GM21737 (cell line): Measurements from ENCODE around the gene PLCD1.
"Not testable (repeated sequence)": the region's sequence is repeated elsewhere in the genome, so short reads cannot be mapped to it uniquely, and the experiment has no call there.

Experiments used
- ATAC-seq: cut with Tn5 transposase; IDR thresholded peaks from one replicate; pipeline ENCODE4 v1.9.1; 2021; ENCODE audit warnings: mild to moderate bottlenecking, moderate library complexity; ENCODE audit not compliant: unreplicated experiment

The PLCD1 gene

DNA sequence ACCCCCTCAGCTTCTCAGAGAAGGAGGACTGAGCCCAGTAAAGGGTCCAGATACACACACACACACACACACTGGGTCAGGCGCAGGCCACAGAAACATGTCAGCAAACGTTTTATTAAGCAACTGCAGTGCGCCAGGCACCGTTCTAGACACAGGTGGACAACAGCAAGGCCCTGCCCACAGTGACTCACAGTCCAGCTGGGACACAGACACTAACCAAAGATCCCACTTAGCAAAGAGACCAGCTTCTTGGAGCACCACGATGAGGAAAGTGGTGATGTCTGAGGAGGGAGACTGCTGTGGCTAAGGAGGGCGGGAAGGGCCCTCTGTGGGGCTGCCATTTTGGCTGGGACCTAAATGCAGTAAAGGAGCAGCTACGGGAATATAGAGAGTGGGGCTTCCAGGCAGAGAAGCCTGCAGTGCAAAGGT is 41.7 kb downstream of the PLCD1 start:
- no peak for ATAC-seq

DNA sequence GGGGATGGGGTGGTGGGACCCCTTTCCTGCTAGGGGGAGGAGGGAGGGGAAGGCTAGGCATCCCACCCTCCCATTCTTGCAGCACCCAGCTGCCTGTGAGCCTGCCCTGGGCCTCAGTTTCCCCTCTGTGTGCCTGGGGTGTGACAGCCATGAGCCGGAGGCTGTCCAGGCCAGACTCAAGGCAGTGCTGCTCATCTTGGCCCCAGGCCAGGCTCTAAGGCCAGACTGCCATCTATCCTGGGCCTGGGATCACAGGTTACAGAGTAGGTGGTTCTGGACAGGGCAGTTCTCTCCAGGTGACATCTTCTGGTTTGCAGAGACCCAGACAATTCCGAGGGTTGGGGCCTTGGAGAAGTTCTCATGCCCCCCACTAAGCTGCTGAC is 42.1 kb downstream of the PLCD1 start:
- ATAC-seq, result no peak

DNA sequence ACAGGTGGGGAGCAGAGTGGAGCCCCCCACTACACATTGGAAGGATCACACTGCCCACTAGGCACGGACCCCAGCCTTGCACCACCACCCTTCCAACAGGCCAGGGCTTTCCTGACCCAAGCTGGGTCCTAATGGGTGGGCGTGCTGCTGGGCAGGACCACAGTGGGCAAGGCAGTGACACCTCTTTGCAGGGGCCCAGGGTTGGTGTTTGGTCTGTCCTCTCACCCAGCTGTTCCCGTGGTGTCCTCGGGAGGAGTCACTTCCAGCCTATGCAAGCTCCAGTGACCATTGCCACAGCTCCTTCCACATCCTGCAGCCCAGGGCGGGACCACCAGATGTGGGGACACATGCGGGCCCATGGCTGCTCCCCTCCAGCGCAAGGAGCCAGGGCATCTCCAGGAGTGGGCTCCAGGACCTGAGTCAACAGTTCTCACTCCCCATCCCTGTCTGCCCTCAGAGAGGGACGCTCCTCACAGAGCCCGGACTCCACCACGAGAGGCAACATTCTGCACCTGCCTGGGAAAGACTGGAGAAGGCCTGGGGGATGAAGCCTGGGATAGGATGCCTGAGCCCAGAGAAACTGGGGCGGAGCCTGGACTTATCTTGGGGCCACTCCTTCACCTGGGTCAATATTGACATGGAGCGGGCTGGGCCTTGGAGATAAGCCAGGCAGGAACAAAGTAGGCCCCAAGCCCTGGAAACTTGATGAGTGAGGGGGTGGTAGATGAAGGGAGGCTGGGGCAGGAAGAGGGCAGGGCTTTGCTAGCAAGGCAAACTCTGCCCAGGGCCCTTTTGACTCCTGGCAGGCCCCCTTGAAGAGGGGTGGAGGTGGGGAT is 42.7 kb downstream of the PLCD1 start:
- no peak for ATAC-seq

DNA sequence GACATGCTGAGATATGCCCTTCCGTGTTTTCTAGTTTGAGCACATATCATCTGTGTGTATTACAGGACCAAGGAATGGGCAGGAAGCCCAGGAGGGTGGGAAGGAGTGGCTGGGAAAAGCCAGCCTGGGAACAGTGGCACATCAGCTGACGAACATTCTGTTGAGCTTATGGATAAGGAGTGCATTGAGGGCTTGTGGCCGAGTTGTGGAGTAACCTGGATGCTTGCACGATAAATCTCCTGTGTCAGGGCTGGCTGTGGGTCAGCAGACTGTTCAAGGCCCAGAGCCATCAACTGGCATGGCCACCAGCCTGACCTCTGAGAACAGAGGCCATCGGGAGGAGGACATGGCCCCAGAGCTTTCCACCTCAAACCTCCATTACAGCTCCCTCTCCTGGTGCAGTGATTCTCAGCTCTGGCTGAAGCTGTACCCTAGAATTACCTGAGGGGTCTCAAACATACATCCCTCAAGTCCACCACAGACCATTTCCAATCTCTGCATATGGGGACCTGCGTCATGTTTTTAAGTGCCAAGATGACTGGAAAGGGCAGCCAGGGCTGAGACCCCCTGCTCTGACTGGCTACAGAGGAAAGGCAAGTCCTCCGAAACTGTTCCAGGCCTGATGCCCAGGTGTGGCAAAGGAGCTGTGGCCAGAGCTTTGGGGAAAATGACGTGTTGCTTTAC is 43.7 kb downstream of the PLCD1 start:
- no peak for ATAC-seq

DNA sequence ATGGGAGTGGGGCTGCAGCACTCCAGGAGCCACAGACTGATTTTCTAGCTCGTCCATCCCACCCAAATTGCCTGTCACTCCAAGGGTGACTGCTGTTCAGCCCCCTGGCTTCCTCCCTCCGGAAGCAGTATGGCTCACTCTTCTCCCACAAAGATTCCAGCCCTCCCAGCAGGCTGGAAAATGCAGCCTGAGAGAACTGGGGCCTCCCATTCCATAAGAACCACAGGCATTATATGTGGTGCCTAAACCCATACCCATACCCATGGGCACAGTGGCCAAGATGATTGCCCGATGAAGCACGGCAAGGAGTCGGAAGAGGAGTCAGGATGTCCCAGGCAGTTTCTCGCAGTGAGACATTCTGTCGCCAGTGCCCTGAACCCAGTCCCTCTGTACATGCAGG is 44.8 kb downstream of the PLCD1 start:
- ATAC-seq, result no peak

DNA sequence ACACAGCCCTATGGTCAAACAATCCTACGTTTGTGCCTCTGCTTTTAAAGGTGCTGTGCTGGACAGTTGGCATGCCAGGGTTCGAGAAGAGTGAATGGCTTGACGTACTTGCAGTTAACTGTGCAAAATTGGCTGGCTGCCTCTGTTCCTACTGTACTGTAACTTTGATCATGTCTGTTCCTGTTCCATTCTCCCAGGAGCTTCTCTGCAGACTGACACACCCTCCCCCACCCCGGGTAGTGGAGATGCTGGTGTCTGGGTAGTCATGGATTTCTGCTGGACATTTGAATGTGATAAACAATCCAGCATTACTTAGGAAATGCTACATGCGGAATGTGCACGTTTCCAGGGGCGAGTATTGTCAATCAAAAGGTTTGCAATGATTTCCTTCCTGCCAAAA is 45.4 kb downstream of the PLCD1 start:
- ATAC-seq, result no peak

DNA sequence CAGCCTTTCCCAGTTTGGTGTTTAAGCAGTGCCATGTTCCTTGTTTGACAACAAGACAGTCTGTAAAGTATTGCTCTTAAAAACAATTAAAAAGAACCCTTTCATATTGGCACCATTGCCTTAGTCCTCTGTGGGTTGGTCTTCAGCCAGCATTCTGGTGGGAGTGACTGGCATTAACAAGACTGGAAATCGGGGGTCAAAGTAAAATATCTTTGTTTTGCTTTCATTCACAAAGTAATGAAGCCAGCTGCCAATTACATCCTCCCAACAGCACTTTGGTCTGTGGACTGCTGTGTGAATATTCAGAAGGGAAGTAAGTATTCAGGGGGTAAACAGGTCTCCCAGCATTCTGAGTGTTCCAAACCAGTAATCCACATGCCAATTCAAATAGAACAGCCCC is 47.1 kb downstream of the PLCD1 start:
- ATAC-seq, result no peak

DNA sequence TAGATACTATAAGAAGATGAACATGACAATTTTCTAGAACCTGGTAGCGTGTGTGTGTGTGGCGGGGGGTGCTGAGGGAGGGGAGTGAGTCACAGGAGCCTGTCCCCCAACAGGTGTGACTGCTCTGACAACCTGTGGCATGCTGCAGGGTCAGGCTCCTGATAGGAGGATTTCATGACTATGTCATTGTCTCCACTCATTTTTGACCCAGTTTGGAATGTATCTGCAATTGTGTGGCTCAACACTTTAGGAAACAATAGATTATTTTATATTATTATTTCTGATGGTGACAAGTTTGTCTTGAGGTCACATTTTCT is 48.1 kb downstream of the PLCD1 start:
- no peak for ATAC-seq

DNA sequence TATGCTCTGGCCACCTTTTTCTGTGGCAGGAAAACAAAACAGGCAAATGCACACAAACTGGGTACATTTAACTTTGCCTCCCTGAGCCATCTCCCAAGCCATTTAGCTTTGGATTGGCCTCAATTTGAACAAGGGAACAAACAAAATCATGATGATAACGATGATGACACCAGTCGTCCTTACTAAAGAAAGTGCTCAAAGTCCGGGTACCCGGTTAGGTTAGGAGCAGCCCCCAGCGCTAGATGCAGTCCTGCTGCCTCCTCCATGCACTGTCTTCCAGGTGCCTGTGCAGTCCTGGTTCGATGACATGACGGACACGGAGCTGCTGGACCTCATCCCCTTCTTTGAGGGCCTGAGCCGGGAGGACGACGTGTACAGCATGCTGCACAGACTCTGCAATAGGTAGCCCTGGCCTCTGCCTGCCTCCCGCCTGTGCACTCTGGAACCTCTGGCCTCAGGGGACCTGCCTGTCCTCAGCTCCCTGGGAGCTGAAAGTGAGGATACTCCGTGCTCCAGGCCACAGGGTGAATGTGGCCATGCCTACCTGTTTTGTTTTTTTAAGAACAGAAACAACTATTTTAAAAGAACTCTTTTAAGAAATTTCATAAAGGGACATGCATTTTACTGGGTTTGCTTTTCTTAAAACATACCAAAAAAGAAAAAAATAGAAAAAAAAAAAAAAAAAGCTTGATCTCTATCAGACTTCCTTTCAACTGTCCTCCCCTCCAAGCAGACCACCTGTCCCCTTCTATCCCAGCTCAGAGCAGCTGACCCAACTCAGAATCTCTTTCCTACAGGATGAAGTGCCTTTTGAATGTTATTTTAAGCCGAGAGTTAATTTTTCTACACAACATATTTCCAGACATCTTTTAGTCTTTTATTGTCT is 48.7 kb downstream of the PLCD1 start:
- ATAC-seq, result no peak

DNA sequence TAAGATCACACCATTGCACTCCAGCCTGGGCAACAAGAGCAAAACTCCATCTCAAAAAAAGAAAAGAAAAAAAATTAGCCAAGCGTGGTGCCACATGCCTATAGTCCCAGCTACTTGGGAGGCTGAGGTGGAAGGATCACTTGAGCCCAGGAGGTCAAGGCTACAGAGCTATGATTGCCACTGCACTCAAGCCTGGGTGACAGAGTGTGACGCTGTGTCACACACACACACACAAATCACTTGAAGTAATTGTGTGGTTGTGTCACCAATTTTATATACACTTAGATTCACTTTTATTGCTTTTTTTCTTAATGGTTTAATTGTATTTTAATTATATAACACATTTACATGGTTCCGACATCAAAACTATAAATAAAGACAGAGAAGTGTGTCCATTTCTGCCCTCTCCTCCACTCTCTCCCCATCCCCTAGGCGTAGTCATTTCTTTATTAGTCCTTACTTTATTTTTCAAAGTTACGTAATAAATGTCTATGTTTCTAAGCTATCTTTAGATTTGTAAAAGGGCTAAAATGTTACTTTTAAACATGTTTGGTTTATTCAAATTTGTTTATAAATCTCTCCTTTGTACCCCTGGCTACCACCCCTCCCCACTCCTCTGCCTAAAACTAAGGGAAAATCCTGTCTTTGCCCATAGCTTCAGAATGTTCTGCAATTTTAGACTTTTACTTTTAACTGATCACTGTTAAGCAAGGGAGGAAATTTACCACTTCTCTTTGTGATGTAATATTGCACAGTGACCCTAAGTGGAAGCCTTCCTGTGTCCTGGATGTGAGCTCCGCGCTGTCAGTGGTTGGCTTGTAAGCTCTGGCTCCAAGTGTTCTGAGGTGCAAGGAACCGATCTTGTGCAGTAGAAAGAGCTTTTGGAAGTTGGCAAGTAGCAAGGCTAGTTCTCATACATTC is 49.6 kb downstream of the PLCD1 start:
- no peak for ATAC-seq

DNA sequence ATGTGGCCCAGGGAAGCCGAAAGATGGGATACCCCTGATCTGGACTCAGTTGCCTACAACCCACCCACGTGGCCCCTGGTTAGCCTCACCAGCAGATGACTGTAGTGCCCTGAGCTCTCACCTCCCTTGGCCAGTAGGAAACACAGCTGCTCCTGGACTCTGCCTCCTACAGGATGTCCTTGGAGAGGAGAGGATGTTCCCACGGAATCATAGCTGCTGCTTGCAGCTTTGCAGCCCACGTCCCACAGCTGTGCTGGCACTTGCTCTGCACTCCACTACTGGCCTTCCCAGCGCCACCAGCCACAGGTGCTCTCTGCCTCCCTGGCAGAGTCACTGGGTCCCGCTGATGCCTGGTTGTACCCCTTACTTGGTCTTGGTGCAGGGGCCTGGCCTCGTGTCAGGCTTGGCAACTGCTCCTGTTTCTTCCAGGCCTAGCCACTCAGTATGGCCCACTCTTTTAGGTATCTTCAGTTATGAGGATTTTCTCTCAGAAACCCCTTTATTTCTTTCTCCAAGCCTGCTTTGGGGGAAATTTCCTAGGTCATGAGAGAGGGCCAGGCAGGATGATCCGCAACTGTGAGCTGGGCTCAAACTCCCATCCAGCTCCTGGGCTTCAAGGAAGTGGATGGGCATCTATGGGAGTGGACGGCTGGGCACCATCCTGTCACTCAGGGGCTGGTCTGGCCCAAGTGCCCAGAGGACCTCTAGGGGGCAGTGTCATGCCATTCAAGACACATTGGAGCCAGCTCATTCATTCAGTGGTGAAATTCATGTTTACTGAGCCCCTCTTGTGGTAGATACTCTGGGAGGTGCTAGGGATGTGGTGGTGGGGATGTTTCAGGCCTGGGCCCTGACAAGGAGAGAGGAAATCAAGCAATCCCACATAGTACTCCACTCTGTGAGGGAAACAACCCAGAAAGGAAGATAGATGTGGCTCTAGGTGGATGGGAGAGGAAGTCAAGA is 55.0 kb downstream of the PLCD1 start:
- ATAC-seq, result peak; percentile 86

DNA sequence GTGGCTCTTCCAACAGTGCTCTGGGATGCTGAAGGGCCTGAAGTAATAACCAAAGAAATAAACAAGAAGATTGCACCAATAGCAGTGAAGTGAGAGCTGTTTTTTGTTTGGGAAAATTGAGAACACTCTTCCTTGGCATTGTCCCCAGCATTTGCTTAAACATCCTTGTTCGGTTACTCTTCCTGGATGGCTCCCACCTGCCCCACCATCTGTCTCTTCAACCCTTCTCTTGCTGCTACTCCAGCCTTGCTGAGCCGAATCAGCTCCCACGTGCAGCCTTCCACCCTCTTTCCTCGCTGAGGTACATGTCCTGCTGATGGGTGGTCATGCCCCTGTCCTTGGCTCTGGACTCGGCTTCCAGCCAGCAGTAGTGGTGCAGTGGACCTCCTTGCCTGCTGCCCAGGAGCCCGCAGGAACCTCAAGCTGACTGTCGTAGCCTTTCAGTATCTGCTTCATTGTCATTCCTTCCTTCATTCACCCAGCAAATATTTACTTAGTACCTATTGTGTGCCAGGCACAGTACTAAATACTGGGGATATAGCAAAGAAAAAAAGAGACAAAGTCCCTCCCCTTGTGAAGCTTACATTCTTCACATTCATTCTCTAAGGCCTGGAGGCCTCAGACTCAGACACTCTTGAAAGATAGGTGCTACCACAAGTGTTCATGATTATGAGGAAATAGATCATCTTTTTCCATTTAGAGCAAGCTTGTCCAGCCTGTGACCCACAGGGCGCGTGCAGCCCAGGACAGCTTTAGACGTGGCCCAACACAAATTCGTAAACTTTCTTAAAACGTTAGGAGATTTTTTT is 56.0 kb downstream of the PLCD1 start:
- ATAC-seq, result no peak

DNA sequence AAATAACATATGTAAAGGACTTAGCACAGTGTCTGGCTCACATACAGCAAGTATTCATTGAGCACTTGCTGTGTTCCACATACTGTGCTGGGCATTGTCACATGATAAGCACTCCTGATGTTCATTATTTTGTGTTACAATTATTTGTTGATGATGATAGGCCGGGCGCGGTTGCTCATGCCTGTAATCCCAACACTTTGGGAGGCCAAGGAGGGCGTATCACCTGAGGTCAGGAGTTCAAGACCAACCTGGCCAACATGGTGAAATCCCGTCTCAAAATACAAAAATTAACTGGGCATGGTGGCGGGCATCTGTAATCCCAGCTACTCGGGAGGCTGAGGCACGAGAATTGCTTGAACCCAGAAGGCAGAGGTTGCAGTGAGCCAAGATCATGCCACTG is 57.4 kb downstream of the PLCD1 start:
- not testable (repeated sequence) for ATAC-seq

DNA sequence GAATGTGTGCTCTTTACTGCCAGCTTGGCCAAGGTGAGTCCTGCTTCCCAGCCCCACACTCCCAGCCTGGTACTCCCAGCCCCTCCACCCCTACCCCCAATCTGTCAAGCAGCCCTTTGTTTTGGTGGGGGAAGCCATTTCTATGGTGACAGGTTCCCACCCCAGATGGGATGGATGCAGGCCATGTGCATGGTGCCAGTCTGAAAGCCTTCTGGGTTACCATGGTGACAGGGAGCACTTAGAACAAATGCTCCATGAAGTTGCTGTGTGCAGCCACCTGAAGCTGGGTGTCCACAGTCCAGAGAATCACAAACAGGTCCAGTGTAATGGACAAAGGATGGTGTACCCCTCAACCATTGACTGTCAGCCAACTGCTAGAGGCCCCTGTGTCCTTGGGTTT is 58.0 kb downstream of the PLCD1 start:
- ATAC-seq, result no peak

DNA sequence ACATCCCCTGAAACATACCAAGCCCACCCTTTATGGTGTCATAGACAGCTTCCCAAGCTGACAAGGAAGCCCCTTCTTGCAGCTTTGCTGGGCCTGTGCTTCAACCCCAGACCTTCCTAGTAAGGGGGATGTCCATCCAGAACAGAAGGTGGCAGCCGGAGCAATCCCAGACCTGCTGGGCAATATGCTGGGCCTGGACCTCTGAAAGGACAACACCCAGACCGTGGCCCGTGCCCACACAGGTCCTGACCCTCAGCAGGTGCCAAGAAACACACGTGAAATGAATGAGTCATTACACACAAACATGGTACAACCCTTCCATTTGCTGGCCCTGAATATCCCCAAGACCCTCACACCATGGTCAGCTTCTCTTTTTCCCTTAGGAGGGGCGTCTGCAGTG is 58.6 kb downstream of the PLCD1 start:
- no peak for ATAC-seq

DNA sequence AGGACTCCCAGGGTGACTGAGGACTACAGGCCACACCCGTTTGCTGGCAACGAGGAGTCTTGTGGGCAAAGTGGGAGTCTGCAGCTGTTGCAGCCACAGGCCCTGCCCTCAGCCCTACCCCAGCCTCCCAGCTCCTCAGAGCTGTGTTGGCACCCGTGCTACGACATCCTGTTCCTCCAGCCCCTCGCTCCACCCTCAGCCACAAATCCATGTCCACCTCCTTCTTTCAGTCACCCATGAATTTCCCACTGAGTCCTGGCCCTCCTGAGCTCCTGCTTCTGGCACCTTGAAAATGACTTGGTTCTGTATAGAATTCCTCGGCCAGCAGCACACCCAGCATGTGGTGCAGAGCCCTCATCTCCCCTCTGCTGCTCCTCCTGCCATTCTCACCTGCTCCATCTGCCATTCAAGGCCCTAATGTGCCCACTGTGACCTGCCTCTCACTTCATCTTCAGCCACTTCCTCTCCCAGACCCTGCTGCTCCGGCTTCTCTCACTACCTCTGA is 59.8 kb downstream of the PLCD1 start:
- no peak for ATAC-seq

DNA sequence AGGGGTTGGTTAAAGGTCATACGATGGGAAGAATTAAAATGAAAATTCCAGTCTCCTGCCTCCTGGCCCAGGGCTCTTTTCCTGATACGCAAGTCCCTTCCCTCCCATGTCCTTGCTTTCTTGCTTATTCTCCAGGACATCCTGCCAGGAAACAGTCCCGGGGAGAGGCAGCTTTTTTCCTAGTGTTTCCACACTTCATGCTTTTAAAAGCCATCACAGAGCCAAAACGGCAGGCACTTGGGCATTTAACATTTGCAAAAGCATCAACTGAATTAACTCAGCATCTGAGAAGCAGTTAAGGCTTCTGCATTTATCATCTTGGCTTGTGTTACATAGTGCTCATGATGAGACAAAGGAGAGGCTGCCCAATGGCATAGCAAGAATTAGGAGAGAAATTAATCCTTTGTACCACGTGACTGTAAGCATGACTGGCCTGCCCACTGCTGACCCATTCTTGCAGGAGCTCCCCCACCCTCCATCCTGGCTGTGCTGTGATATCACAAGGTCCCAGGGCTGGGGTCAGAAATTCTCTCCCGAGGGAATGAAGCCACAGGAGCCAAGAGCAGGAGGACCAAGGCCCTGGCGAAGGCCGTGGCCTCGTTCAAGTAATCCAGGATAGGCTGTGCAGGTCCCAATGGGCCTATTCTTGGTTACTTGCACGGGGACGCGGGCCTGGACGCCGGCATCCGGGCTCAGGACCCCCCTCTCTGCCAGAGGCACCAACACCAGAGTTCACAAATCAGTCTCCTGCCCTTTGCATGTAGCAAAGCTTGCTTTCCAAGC is 60.4 kb downstream of the PLCD1 start:
- no peak for ATAC-seq

DNA sequence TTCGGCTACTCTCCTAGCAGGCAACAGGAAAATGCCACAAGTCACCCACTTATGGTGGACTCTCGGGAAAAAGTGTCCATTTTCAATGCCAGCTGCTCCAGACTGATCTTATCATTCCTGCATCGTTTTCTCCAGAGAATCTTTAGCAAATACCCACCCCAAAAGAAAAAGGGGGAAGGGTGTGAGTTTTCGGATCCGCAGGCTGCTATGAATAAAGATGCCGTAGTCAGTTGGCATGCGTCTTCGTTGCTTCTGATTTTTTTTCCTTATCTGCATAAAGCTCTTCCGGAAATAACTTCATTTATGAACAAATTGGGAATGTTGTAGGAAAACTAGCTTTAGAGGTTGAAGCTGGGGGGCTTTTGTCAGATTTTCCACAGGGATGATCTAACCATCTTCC is 61.2 kb downstream of the PLCD1 start:
- no peak for ATAC-seq
